Panc1 (cell line): ENCODE results near the gene MASP2. TPM values are rescaled to one million over a fixed set of nuclear protein-coding genes. Genes with fewer than 3 reads are reported as not detected.

Experiments
- ATAC-seq: fragments of 200-7000 bp; cut with Tn5 transposase; 2 replicates; pipeline ENCODE4 v1.9.1; 2020; ENCODE audit warnings: mild to moderate bottlenecking, moderate library complexity
- BruUV-seq: library from RNA; stranded (reverse); fragments of 400-500 nt; replicated peaks from 2 replicates; lab custom pipeline; 2021; lab: Mats Ljungman, UMichigan
- CTCF ChIA-PET: fragments of 300-600 bp; sonication (Branson Sonifier 250); formaldehyde crosslinking; loops from one replicate; lab custom pipeline; 2022; ENCODE audit warnings: antibody characterized with exemption; lab: Charles Lee
- POLR2A ChIA-PET: fragments of 300-600 bp; sonication (Branson Sonifier 250); formaldehyde crosslinking; loops from one replicate; lab custom pipeline; 2022; ENCODE audit warnings: antibody characterized with exemption; lab: Charles Lee
- DNase-seq: peaks from one replicate; pipeline ENCODE4 v3.0.0-alpha.2; 2010; ENCODE audit warnings: low read depth, low spot score
- H3K27ac ChIP-seq: 2 replicates; pipeline ENCODE4 v1.5.1; 2011; ENCODE audit warnings: mild to moderate bottlenecking, low read length, inconsistent platforms
- H3K27me3 ChIP-seq: fragments of 200-500 bp; sonication (Bioruptor generic); 2 replicates; pipeline ENCODE4 v1.6.0; 2014; ENCODE audit warnings: low read length, inconsistent platforms; ENCODE audit not compliant: control insufficient read depth, insufficient read depth
- H3K36me3 ChIP-seq: fragments of 200-500 bp; sonication (Bioruptor generic); 2 replicates; pipeline ENCODE4 v1.5.1; 2014; ENCODE audit warnings: inconsistent platforms, mild to moderate bottlenecking, low read length, moderate library complexity; ENCODE audit not compliant: control insufficient read depth, insufficient read depth
- H3K4me1 ChIP-seq: 2 replicates; pipeline ENCODE4 v1.5.1; 2011; ENCODE audit warnings: inconsistent platforms, mild to moderate bottlenecking, low read length, moderate library complexity; ENCODE audit not compliant: control insufficient read depth, insufficient read depth
- H3K4me3 ChIP-seq, 2 experiments: 2 replicates each; pipeline ENCODE4 v1.5.1; 2011 to 2012; ENCODE audit warnings: low read depth in 2 of 2, low read length in 2 of 2, mild to moderate bottlenecking in 2 of 2, inconsistent platforms in 1 of 2, moderate library complexity in 1 of 2
- H3K9me3 ChIP-seq: fragments of 200-500 bp; sonication (Bioruptor generic); 2 replicates; pipeline ENCODE4 v1.5.1; 2014; ENCODE audit warnings: low read depth, mild to moderate bottlenecking, inconsistent platforms, low read length, moderate library complexity; ENCODE audit not compliant: control insufficient read depth, insufficient read depth
- CTCF ChIP-seq: fragments of 450-650 bp; IDR thresholded peaks from 2 replicates; pipeline ENCODE4 v1.5.1; 2017; ENCODE audit warnings: mild to moderate bottlenecking
- POLR2AphosphoS5 ChIP-seq: IDR thresholded peaks from 2 replicates; pipeline ENCODE4 v1.6.1; 2012; ENCODE audit warnings: mild to moderate bottlenecking, low read depth, low read length, moderate library complexity
- SIN3A ChIP-seq: IDR thresholded peaks from 2 replicates; pipeline ENCODE4 v1.6.1; 2012; ENCODE audit warnings: low read depth, mild to moderate bottlenecking, low read length, moderate library complexity, borderline replicate concordance; ENCODE audit not compliant: insufficient read depth
- TCF7L2 ChIP-seq: IDR thresholded peaks from 2 replicates; pipeline ENCODE4 v1.6.1; 2011; ENCODE audit warnings: mild to moderate bottlenecking, low read depth, low read length, inconsistent platforms
- in situ Hi-C: cut with HindIII; loops from 2 replicates; pipeline ENCODE4 v1.10.0; 2016; ENCODE audit warnings: low sequenced_read_pairs, low pct_unique_long_range_greater_than_20kb
- intact Hi-C: fragments of 100-400 bp; cut with micrococcal nuclease; formaldehyde crosslinking; loops from one replicate; pipeline ENCODE4 v1.10.0; 2022; ENCODE audit not compliant: unreplicated experiment
- total RNA-seq: library from RNA; stranded (reverse); gene quantifications from one replicate; pipeline ENCODE4 v1.2.1, GENCODE V29; 2021; ENCODE audit not compliant: unreplicated experiment
- TF ChIP-seq, protein P1 (sequence below), 2 experiments: IDR thresholded peaks; 2 replicates each; pipeline ENCODE4 v1.6.1; 2011 to 2012; ENCODE audit warnings: low read depth in 2 of 2, control low read depth in 1 of 2, low read length in 1 of 2, mild to moderate bottlenecking in 1 of 2, moderate library complexity in 1 of 2; ENCODE audit not compliant: insufficient read depth in 1 of 2

Gene MASP2
- total RNA-seq, 1 experiment from 2014 or later, result 0.41 TPM

GRCh38 chr1:11024154-11024873, 22.7 kb downstream of the MASP2 start:
- no peaks in the 10 kb centered on the region for H3K9me3 ChIP-seq
- BruUV-seq, result no TSS peak
- no peak for DNase-seq
- H3K27me3 ChIP-seq, result no peaks in the 10 kb centered on the region
- ChIA-PET CTCF (no interaction called here), POLR2A (no interaction called here)
- intact Hi-C loops, result no loop called here
- peaks cover 37% of the 10 kb centered on the region for H3K36me3 ChIP-seq
- no peaks in the 10 kb centered on the region for H3K4me1 ChIP-seq
- TF ChIP-seq SIN3A, result no peak
- TF ChIP-seq TCF7L2, result no peak
- no peak for TF ChIP-seq CTCF
- TF ChIP-seq, protein P1, sequence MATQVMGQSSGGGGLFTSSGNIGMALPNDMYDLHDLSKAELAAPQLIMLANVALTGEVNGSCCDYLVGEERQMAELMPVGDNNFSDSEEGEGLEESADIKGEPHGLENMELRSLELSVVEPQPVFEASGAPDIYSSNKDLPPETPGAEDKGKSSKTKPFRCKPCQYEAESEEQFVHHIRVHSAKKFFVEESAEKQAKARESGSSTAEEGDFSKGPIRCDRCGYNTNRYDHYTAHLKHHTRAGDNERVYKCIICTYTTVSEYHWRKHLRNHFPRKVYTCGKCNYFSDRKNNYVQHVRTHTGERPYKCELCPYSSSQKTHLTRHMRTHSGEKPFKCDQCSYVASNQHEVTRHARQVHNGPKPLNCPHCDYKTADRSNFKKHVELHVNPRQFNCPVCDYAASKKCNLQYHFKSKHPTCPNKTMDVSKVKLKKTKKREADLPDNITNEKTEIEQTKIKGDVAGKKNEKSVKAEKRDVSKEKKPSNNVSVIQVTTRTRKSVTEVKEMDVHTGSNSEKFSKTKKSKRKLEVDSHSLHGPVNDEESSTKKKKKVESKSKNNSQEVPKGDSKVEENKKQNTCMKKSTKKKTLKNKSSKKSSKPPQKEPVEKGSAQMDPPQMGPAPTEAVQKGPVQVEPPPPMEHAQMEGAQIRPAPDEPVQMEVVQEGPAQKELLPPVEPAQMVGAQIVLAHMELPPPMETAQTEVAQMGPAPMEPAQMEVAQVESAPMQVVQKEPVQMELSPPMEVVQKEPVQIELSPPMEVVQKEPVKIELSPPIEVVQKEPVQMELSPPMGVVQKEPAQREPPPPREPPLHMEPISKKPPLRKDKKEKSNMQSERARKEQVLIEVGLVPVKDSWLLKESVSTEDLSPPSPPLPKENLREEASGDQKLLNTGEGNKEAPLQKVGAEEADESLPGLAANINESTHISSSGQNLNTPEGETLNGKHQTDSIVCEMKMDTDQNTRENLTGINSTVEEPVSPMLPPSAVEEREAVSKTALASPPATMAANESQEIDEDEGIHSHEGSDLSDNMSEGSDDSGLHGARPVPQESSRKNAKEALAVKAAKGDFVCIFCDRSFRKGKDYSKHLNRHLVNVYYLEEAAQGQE (IDR thresholded peaks at IDR 0.05; ENCODE audit: insufficient read depth in 1 of 2, low read depth in 2 of 2, low read length in 1 of 2), result no peak
- no peak for TF ChIP-seq POLR2AphosphoS5
- H3K27ac ChIP-seq, result no peak overlapping the region
- in situ Hi-C loops, result no loop called here
- no peak overlapping the region for H3K4me3 ChIP-seq
- no peak for ATAC-seq

GRCh38 chr1:11023201-11023600, 23.8 kb downstream of the MASP2 start:
- intact Hi-C loops, result no loop called here

More at GRCh38 chr1:11023201-11023600, 23.8 kb downstream of the MASP2 start:
- Histone ChIP-seq H3K27ac (no peak overlapping the region), H3K4me1 (no peaks in the 10 kb centered on the region), H3K36me3 (peaks cover 49% of the 10 kb centered on the region), H3K27me3 (no peaks in the 10 kb centered on the region), H3K9me3 (no peaks in the 10 kb centered on the region), H3K4me3 (no peak overlapping the region)
- in situ Hi-C loops, result no loop called here
- no peak for ATAC-seq
- no peak for DNase-seq
- POLR2A ChIA-PET, result no interaction called here
- no peak for TF ChIP-seq TCF7L2
- no peak for TF ChIP-seq CTCF
- no peak for TF ChIP-seq SIN3A
- TF ChIP-seq, protein P1 (IDR thresholded peaks at IDR 0.05; ENCODE audit: insufficient read depth in 1 of 2, low read depth in 2 of 2, low read length in 1 of 2), result no peak
- no peak for TF ChIP-seq POLR2AphosphoS5
- BruUV-seq, result no TSS peak
- CTCF ChIA-PET, result no interaction called here
